Measurements from ENCODE around the gene WDR13. TPM values are rescaled to one million over a fixed set of nuclear protein-coding genes. Genes with fewer than 3 reads are reported as not detected.

Gene WDR13
- total RNA-seq, 1 experiment from 2014 or later, result 28.0 TPM

DNA sequence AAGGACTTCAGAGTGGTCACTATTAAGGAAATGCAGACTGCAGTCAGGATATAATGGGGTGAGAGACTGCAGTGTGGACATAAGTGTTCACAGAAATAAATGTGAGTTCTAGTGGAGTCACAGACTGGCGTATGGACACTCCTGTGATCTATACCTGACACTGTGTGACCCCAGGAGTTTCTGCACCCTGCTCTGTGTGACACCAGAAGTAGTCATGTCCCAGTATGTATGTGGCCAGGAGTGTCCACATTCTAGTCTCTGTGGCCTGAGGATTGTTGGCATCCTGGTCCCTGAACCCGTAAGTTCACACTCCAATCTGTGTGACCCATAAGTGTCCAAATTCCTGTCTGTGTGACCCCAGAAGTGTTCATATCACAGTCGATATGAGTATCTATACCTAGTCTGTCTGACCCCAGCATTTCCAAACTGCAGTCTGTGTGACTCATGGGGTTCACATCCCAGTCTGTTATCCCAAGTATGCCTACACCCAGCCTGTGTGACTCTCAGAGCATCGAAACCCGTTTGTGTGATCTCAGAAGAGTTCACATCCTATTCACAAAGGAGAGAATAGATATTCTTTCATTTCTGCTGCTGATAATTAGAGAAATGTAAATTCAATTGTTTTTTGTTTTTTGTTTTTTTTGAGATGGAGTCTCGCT is 16.3 kb downstream of the WDR13 start (continued):
- TF ChIP-seq ZNF532 (CRISPR knock-in tag; IDR thresholded peaks at IDR 0.05; ENCODE audit: borderline replicate concordance), result no peak

DNA sequence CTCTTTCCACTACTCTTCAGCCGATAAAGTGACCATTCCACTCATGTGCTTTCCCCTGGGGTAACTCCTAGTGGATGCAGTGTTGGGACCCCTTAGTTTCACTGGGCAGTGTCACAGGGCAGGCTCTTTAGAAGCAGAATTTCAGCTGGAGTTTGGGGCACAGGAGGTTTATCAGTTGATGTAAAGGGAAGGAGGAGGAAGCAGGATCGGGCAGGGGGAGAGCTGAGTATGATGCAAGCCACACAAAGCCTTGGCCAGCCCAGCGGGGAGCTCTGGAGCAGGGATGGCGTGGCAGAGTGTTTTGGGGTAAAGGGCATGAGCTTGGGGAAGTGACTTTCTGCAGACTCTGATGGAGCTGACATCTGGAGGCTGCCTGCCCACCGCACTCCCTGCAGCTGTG is 19.3 kb downstream of the WDR13 start:
- Mint-ChIP-seq H3K27me3 (ENCODE audit: low read depth) (no peaks in the 10 kb centered on the region), H3K4me1 (0 out of 2 replicates have a peak, but pooled peaks cover 3% of the 10 kb centered on the region), H3K36me3 (no peaks in the 10 kb centered on the region), H3K27ac (no peak overlapping the region), H3K9me3 (no peaks in the 10 kb centered on the region), H3K4me3 (no peak overlapping the region)
- ATAC-seq (no peak), DNase-seq (ENCODE audit: low spot score) (peak; percentile 22)
- POLR2A ChIA-PET, result interaction anchor here (0.5 to 0.9 kb wide), 3 partner anchors 12 to 60 kb away, joined by 3 read pairs; no protein-coding TSS in a partner anchor
- CTCF ChIA-PET, result interaction anchor here (1.1 to 1.2 kb wide), 2 partner anchors 10 to 15 kb away, joined by 5 to 6 read pairs; no protein-coding TSS in a partner anchor
- TF ChIP-seq GABPB1 (CRISPR knock-in tag; IDR thresholded peaks at IDR 0.05), result 0 out of 2 replicates have a peak, but pooled peaks have one; percentile 21
- TF ChIP-seq ZNF232 (CRISPR knock-in tag; IDR thresholded peaks at IDR 0.05), result no peak

- Mint-ChIP-seq H3K4me1 (0 out of 2 replicates have a peak, but pooled peaks cover 3% of the 10 kb centered on the region), H3K9me3 (no peaks in the 10 kb centered on the region), H3K36me3 (no peaks in the 10 kb centered on the region), H3K4me3 (no peak overlapping the region), H3K27ac (no peak overlapping the region), H3K27me3 (ENCODE audit: low read depth) (no peaks in the 10 kb centered on the region)
- ChIA-PET POLR2A (no interaction called here), CTCF (no interaction called here)
- ATAC-seq, result no peak
- DNase-seq (ENCODE audit: low spot score), result no peak
- no peak for TF ChIP-seq TEAD4 (CRISPR knock-in tag; IDR thresholded peaks at IDR 0.05)
Measured at GRCh38 chrX:48617542-48618340, 20.4 kb downstream of the WDR13 start.

- ATAC-seq (no peak), DNase-seq (ENCODE audit: low spot score) (no peak)
- Mint-ChIP-seq H3K27me3 (ENCODE audit: low read depth) (no peaks in the 10 kb centered on the region), H3K36me3 (no peaks in the 10 kb centered on the region), H3K4me3 (no peak overlapping the region), H3K27ac (no peak overlapping the region), H3K9me3 (no peaks in the 10 kb centered on the region), H3K4me1 (0 out of 2 replicates have a peak, but pooled peaks cover 2% of the 10 kb centered on the region)
- no peak for TF ChIP-seq ZNF423 (CRISPR knock-in tag; IDR thresholded peaks at IDR 0.05)
- TF ChIP-seq, protein P1, sequence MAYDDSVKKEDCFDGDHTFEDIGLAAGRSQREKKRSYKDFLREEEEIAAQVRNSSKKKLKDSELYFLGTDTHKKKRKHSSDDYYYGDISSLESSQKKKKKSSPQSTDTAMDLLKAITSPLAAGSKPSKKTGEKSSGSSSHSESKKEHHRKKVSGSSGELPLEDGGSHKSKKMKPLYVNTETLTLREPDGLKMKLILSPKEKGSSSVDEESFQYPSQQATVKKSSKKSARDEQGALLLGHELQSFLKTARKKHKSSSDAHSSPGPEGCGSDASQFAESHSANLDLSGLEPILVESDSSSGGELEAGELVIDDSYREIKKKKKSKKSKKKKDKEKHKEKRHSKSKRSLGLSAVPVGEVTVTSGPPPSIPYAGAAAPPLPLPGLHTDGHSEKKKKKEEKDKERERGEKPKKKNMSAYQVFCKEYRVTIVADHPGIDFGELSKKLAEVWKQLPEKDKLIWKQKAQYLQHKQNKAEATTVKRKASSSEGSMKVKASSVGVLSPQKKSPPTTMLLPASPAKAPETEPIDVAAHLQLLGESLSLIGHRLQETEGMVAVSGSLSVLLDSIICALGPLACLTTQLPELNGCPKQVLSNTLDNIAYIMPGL (CRISPR knock-in tag; IDR thresholded peaks at IDR 0.05), result no peak
- no peak for TF ChIP-seq CBFB (CRISPR knock-in tag; IDR thresholded peaks at IDR 0.05; ENCODE audit: low read depth)
- TF ChIP-seq GABPB1 (CRISPR knock-in tag; IDR thresholded peaks at IDR 0.05), result no peak
- ChIA-PET CTCF (interaction anchor here (0.7 kb wide), 1 partner anchor 1872 kb away, joined by 3 read pairs; no protein-coding TSS in a partner anchor), POLR2A (no interaction called here)
Measured at GRCh38 chrX:48626401-48627298, 29.4 kb downstream of the WDR13 start.
